Measurements from ENCODE around the gene ITGBL1. TPM values are rescaled to one million over a fixed set of nuclear protein-coding genes. Genes with fewer than 3 reads are reported as not detected.

The ITGBL1 gene
- total RNA-seq, 1 experiment from 2014 or later, result not detected

DNA sequence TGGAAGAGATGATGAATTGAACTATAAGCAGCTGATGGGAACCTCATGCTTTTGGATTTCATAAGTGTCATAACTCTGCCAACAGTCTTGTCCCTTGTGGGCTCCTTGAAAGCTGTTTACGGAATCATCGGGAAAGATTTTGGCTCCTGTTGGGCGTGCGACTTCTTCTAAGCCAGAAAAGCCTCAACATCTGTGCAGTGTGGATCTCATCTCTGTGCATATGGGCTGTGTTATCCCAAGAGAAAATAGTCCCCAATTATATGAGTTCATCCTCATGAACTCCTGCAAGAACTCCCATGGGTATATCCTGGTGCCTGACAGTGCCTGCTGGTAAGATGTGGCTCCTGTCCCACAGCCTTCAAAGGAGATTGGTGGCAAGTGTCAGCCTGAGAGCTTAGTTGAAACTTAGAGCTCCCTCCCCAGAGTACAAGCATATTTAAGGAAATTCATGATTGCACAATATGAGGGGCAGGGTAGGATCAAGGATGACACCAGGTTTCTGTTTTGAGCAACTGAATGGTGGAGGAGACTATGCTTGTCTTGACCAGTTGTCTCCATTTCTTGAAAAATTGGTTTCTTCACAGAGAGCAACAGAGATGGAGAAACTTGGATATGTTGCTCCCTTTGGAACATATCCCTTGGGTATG lies 243.5 kb downstream of the ITGBL1 start:
- no peaks in the 10 kb centered on the region for H3K9me3 Mint-ChIP-seq (ENCODE audit: unreplicated experiment)
- intact Hi-C loops (cut with micrococcal nuclease), result no loop called here
- no peaks in the 10 kb centered on the region for H3K27me3 Mint-ChIP-seq (ENCODE audit: insufficient read depth, unreplicated experiment)
- peaks cover 34% of the 10 kb centered on the region for H3K4me1 Mint-ChIP-seq (ENCODE audit: insufficient read depth, unreplicated experiment)
- H3K27ac Mint-ChIP-seq (ENCODE audit: low read depth, unreplicated experiment), result no peak overlapping the region
- ChIA-PET CTCF (no interaction called here), POLR2A (interaction anchor here (1.3 kb wide), 1 partner anchor 46 kb away, joined by 3 read pairs; no protein-coding TSS in a partner anchor)
- no peak for DNase-seq (ENCODE audit: unreplicated experiment)
- TF ChIP-seq, protein P1, sequence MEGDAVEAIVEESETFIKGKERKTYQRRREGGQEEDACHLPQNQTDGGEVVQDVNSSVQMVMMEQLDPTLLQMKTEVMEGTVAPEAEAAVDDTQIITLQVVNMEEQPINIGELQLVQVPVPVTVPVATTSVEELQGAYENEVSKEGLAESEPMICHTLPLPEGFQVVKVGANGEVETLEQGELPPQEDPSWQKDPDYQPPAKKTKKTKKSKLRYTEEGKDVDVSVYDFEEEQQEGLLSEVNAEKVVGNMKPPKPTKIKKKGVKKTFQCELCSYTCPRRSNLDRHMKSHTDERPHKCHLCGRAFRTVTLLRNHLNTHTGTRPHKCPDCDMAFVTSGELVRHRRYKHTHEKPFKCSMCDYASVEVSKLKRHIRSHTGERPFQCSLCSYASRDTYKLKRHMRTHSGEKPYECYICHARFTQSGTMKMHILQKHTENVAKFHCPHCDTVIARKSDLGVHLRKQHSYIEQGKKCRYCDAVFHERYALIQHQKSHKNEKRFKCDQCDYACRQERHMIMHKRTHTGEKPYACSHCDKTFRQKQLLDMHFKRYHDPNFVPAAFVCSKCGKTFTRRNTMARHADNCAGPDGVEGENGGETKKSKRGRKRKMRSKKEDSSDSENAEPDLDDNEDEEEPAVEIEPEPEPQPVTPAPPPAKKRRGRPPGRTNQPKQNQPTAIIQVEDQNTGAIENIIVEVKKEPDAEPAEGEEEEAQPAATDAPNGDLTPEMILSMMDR (IDR thresholded peaks at IDR 0.05; ENCODE audit: unreplicated experiment), result no peak
- no peaks in the 10 kb centered on the region for H3K36me3 Mint-ChIP-seq (ENCODE audit: insufficient read depth, unreplicated experiment)
- no TSS peak for BruUV-seq (replicated peaks)
- no peak overlapping the region for H3K4me3 Mint-ChIP-seq (ENCODE audit: unreplicated experiment)

DNA sequence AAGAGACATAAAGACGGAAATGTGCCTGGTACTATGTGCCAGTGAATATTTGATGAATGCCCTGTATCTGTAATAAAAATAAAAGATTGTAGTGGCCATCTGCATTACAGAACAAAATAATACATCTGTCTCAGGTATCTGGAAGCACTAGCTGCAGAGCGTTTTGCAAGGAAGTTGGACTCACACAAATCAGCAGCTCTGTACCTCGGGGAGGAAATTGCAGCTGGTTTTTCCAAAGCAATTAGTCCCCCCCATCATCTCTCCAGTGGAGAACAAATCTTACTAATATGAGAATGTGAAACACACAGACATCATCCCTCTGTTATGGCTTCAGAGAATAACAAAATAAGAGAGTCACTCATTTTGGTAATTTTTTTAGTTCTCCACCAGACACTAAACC lies 245.3 kb downstream of the ITGBL1 start:
- no TSS peak for BruUV-seq (replicated peaks)
- ChIA-PET POLR2A (no interaction called here), CTCF (no interaction called here)
- TF ChIP-seq, protein P1 (IDR thresholded peaks at IDR 0.05; ENCODE audit: unreplicated experiment), result no peak
- Mint-ChIP-seq H3K9me3 (ENCODE audit: unreplicated experiment) (no peaks in the 10 kb centered on the region), H3K27me3 (ENCODE audit: insufficient read depth, unreplicated experiment) (no peaks in the 10 kb centered on the region), H3K27ac (ENCODE audit: low read depth, unreplicated experiment) (no peak overlapping the region), H3K4me3 (ENCODE audit: unreplicated experiment) (no peak overlapping the region), H3K4me1 (ENCODE audit: insufficient read depth, unreplicated experiment) (peaks cover 31% of the 10 kb centered on the region), H3K36me3 (ENCODE audit: insufficient read depth, unreplicated experiment) (no peaks in the 10 kb centered on the region)
- intact Hi-C loops (cut with micrococcal nuclease), result no loop called here
- DNase-seq (ENCODE audit: unreplicated experiment), result no peak

DNA sequence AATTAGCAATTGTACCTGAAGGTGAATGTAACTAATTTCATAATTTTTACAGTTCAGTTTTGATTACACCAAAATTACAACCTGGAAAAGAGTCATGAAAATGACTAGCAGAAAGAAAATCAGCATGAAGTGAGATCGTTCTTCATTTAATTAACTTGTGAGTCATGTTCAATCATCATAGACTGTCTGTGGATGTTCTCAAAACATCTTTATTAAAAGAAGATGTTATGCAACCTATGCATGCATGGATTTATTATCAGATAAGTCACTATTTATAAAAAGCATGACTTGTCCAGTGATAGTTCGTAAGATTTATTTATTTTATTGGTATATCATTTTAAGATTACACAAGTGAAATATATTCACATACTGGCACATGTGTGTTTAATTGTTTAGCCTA lies 245.9 kb downstream of the ITGBL1 start:
- DNase-seq (ENCODE audit: unreplicated experiment), result peak; percentile 12
- TF ChIP-seq, protein P1 (IDR thresholded peaks at IDR 0.05; ENCODE audit: unreplicated experiment), result no peak
- H3K36me3 Mint-ChIP-seq (ENCODE audit: insufficient read depth, unreplicated experiment), result no peaks in the 10 kb centered on the region

DNA sequence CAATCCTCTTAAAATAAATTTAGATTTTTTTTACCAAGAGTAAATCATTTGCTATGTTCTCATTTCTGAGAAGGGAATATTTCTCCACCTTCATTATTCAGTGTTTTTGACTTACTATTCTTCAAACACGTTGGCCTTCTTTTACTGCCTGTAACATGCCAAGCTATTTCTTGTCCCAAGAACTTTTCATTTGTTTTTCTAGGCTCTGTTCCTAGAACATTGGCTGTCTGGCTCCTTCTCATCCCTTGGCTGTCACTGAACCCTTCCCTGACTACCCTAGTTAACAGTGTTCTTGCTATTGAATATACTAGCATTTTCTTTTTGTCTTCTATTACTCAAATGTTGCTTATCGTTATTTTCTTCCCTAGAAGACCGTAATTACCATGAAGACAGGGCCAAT lies 248.1 kb downstream of the ITGBL1 start:
- TSS peak; percentile 76 for BruUV-seq (replicated peaks)
- Mint-ChIP-seq H3K36me3 (ENCODE audit: insufficient read depth, unreplicated experiment) (no peaks in the 10 kb centered on the region), H3K27me3 (ENCODE audit: insufficient read depth, unreplicated experiment) (no peaks in the 10 kb centered on the region), H3K4me1 (ENCODE audit: insufficient read depth, unreplicated experiment) (peaks cover 41% of the 10 kb centered on the region), H3K4me3 (ENCODE audit: unreplicated experiment) (no peak overlapping the region), H3K27ac (ENCODE audit: low read depth, unreplicated experiment) (peak overlapping the region; percentile 94), H3K9me3 (ENCODE audit: unreplicated experiment) (no peaks in the 10 kb centered on the region)
- DNase-seq (ENCODE audit: unreplicated experiment), result peak; percentile 72
- TF ChIP-seq, protein P1 (IDR thresholded peaks at IDR 0.05; ENCODE audit: unreplicated experiment), result no peak
- ChIA-PET POLR2A (interaction anchor here (0.6 to 1.9 kb wide), 5 partner anchors 13 to 562 kb away, joined by 3 to 18 read pairs (median 3); no protein-coding TSS in a partner anchor), CTCF (interaction anchor here (0.7 to 2.1 kb wide), 3 partner anchors 57 to 186 kb away, joined by 3 to 10 read pairs (median 4); no protein-coding TSS in a partner anchor)
- intact Hi-C loops (cut with micrococcal nuclease), result no loop called here

More for the DNA sequence above, 245.9 kb downstream of the ITGBL1 start:
- ChIA-PET POLR2A (no interaction called here), CTCF (no interaction called here)
- Mint-ChIP-seq H3K27ac (ENCODE audit: low read depth, unreplicated experiment) (no peak overlapping the region), H3K27me3 (ENCODE audit: insufficient read depth, unreplicated experiment) (no peaks in the 10 kb centered on the region), H3K4me1 (ENCODE audit: insufficient read depth, unreplicated experiment) (peaks cover 37% of the 10 kb centered on the region), H3K9me3 (ENCODE audit: unreplicated experiment) (no peaks in the 10 kb centered on the region), H3K4me3 (ENCODE audit: unreplicated experiment) (no peak overlapping the region)
- BruUV-seq (replicated peaks), result no TSS peak
- intact Hi-C loops (cut with micrococcal nuclease), result no loop called here
